Effector memory CD4-positive, alpha-beta T cell (primary cell): ENCODE data around the gene MED31.
A peak's percentile ranks its signal among the peaks of the same experiment; 100 is the strongest.
"Not testable (repeated sequence)": the region's sequence is repeated elsewhere in the genome, so short reads cannot be mapped to it uniquely, and the experiment has no call there.

ENCODE experiments used
- DNase-seq, 3 donors: peaks; one replicate each; pipeline ENCODE4 v3.0.0-alpha.2; 2020
- H3K27ac ChIP-seq: 2 replicates; pipeline ENCODE4 v1.7.0; 2013; ENCODE audit warnings: mild to moderate bottlenecking, low read length, moderate library complexity; ENCODE audit not compliant: insufficient read depth, poor library complexity, severe bottlenecking
- H3K27me3 ChIP-seq: replicated peaks from 2 replicates; pipeline ENCODE4 v1.7.0; 2013; ENCODE audit warnings: mild to moderate bottlenecking, low read length; ENCODE audit not compliant: insufficient read depth, control insufficient read depth, poor library complexity, severe bottlenecking
- H3K36me3 ChIP-seq: 2 replicates; pipeline ENCODE4 v1.7.0; 2013; ENCODE audit warnings: mild to moderate bottlenecking, low read length, moderate library complexity; ENCODE audit not compliant: control insufficient read depth, insufficient read depth
- H3K4me1 ChIP-seq: 2 replicates; pipeline ENCODE4 v1.7.0; 2013; ENCODE audit warnings: low read length, mild to moderate bottlenecking; ENCODE audit not compliant: control insufficient read depth, insufficient read depth, poor library complexity, severe bottlenecking
- H3K4me3 ChIP-seq: 2 replicates; pipeline ENCODE4 v1.7.0; 2013; ENCODE audit warnings: low read length, low read depth, mild to moderate bottlenecking; ENCODE audit not compliant: insufficient read depth, poor library complexity, severe bottlenecking
- H3K9me3 ChIP-seq: 2 replicates; pipeline ENCODE4 v1.7.0; 2013; ENCODE audit warnings: mild to moderate bottlenecking, low read length, moderate library complexity; ENCODE audit not compliant: control insufficient read depth
- total RNA-seq, 3 donors: gene quantifications; one replicate each; lab custom pipeline; 2026; lab: John Stamatoyannopoulos, UW

MED31 gene
- total RNA-seq = 14.3 to 25.8 (median 14.7) reads per million in 3 donors

GRCh38 chr17:6651354-6651918, at the start of gene MED31, which contains the start of gene C17orf100:
MED31 (minus strand) TSS chr17:6651605; CDS start chr17:6651528, 77 bp downstream.
C17orf100 (plus strand) TSS chr17:6651762; CDS start chr17:6651914, 152 bp downstream.
- Histone ChIP-seq H3K4me1 (peaks cover 15% of the 10 kb centered on the region), H3K36me3 (peaks cover 16% of the 10 kb centered on the region), H3K27me3 (no peaks in the 10 kb centered on the region), H3K9me3 (no peaks in the 10 kb centered on the region), H3K4me3 (peak within 1 kb of the TSS; percentile 67), H3K27ac (peak within 1 kb of the TSS; percentile 100)
- DNase-seq = peak; percentile 91 to 93 (median 92)

GRCh38 chr17:6700948-6701307, 49.5 kb upstream of the MED31 start:
- Histone ChIP-seq H3K9me3 (no peaks in the 10 kb centered on the region), H3K4me1 (no peaks in the 10 kb centered on the region), H3K27me3 (no peaks in the 10 kb centered on the region), H3K36me3 (no peaks in the 10 kb centered on the region), H3K4me3 (no peak overlapping the region), H3K27ac (no peak overlapping the region)
- DNase-seq = no peak

DNA sequence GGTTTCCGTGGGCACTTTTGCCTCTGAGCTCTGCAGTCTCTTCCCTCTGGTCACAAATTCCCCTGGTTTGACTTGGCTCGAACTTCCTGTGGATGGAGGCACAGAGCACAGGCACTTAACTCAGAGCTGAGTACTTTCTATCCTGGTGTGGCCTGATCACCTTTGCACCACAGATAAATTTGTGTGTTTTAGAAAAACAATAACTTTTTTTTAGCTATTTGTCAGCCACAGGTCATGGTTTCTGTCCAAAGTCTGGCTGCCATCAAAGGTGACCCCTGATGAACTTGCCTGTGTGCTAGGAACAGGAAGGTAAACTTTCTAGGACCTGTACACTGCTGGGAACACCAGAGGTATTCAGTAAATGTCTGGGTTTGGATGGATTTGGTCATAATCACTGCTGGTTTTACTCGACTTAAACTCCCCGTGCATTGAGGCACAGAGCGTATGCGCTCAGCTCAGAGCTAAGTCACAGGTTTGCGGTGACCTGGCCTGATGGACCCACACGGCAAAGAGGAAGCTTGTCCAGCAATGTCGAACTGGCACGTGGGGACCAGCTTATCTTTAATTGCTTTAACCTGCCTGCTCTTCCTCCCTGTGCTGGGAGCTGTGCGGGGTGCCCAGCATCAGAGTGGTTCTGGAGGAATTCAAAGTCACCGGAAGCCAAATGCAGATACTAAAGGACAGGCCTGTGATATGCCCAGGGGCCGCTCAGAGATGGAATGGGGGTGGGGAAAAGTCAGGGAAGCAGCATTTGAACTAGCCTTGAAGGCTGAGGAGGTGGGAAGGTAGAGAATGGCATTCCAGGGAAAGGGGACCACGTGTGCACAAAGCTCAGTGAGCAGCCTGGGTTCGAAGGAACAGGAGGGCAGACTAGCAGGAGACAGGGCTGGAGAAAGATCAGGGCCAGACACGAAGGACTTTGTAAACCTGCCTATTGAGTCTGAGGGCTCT, 48.9 kb upstream of the MED31 start:
- H3K27me3 ChIP-seq = no peaks in the 10 kb centered on the region
- H3K36me3 ChIP-seq = no peaks in the 10 kb centered on the region
- no peak overlapping the region for H3K4me3 ChIP-seq
- H3K4me1 ChIP-seq = no peaks in the 10 kb centered on the region
- no peak for DNase-seq
- H3K9me3 ChIP-seq = no peaks in the 10 kb centered on the region
- H3K27ac ChIP-seq = no peak overlapping the region

DNA sequence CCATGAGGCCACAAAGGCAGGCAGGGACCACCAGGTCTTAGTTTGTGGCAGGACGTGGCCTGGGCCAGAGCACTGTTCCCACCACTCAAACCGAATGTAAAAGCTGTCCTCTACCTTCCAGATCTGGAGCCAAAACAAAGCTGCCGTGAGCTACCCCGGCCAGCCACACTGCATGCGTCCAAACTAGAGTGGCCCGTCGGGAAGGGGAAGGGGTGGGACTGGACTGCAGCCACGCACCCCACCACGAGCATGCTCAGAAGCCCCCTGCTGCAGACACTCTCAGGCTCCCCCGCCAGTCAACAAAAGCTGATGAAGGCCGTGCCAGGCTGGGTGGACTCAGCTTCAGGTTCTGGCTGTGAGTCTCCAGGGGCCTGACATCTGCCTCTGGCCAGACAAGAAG, 46.6 kb upstream of the MED31 start:
- no peak for DNase-seq
- no peaks in the 10 kb centered on the region for H3K27me3 ChIP-seq
- no peak overlapping the region for H3K27ac ChIP-seq
- no peak overlapping the region for H3K4me3 ChIP-seq
- no peaks in the 10 kb centered on the region for H3K36me3 ChIP-seq
- H3K4me1 ChIP-seq = no peaks in the 10 kb centered on the region
- H3K9me3 ChIP-seq = no peaks in the 10 kb centered on the region

DNA sequence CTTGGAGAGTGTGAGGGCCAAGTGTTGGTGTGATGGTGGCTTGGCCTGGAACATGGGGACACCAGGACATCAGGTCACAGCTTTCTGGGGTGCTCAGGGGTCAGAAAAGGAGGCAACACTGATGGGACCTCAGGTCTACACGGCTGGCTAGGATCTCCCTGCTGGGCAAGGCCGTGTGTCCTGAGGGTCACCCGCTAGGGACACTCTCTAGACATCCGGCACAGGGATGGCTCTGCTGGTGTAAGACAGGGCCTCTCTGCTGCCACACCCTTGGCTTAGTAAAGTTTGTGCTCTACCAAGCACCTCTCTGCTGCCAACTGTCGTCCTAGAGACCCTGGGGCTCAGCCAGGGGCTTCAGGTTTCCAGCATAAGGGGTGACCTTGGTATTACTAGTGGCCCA, 45.5 kb upstream of the MED31 start:
- no peak for DNase-seq
- no peaks in the 10 kb centered on the region for H3K27me3 ChIP-seq
- H3K4me1 ChIP-seq = no peaks in the 10 kb centered on the region
- H3K4me3 ChIP-seq = no peak overlapping the region
- H3K36me3 ChIP-seq = no peaks in the 10 kb centered on the region
- H3K27ac ChIP-seq = no peak overlapping the region
- no peaks in the 10 kb centered on the region for H3K9me3 ChIP-seq

DNA sequence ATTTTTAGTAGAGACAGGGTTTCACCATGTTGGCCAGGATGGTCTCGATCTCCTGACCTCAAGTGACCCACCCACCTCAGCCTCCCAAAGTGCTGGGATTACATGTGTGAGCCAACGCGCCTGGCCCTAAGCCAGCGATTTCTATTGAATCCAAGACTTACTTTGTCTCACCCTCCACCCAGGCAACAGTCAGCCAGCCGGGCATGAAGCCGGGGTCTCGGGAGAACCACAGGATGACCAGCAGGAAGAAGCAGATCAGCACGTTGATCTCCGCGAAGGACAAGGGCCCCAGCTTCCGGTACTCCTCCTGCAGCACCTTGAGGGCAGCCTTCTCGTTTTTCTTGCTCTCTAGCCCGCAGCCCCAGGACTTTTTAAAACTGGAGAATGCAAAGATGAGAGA, 44.2 kb upstream of the MED31 start:
- Histone ChIP-seq H3K4me1 (no peaks in the 10 kb centered on the region), H3K4me3 (no peak overlapping the region), H3K27ac (no peak overlapping the region), H3K9me3 (no peaks in the 10 kb centered on the region), H3K27me3 (no peaks in the 10 kb centered on the region), H3K36me3 (no peaks in the 10 kb centered on the region)
- DNase-seq = no peak

DNA sequence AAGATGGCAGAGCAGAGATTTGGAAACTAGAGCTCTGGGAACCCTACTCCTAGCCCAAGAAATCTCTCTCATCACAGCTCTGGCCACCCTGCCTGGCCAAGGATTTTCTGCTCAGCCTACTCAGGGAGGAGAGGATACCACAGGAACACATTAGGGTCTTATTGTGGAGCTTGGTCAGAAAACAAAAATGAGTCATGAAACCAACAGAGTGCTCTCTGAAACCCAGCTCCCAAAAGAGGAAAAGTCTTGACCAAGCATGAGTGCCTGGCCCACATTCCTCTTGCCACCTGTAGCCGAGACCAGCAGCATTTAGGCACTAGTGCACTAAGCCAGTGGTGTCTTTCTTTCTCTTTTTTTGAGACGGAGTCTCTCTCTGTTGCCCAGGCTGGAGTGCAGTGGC, 43.6 kb upstream of the MED31 start:
- Histone ChIP-seq H3K4me1 (no peaks in the 10 kb centered on the region), H3K36me3 (no peaks in the 10 kb centered on the region), H3K4me3 (no peak overlapping the region), H3K9me3 (no peaks in the 10 kb centered on the region), H3K27me3 (no peaks in the 10 kb centered on the region), H3K27ac (no peak overlapping the region)
- no peak for DNase-seq

- H3K36me3 ChIP-seq, H3K27me3 ChIP-seq, H3K4me1 ChIP-seq: not testable (repeated sequence)
Observed at GRCh38 chr17:6691958-6692357, 40.6 kb upstream of the MED31 start.

DNA sequence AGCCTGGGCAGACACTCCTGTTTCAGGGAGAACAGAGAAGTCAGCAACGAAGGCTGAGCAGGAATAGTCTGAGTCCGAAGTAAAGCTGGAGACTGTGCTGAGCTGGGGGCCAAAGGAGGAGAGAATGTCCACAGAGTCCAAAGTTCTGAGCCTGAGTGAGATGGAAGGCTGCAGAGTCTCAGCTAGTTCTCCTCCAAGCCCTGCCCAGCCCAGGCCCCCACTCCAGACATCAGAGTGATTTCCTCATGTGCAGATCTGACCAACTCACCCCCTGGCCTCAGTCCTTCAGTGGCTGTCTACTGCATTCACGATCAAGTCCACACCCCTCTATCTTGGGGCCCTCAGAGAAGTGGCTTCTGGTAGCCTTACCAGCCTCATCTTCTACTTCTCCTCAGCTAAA, 40.1 kb upstream of the MED31 start:
- Histone ChIP-seq H3K36me3 (no peaks in the 10 kb centered on the region), H3K27me3 (no peaks in the 10 kb centered on the region), H3K4me3 (no peak overlapping the region), H3K4me1 (no peaks in the 10 kb centered on the region), H3K27ac (no peak overlapping the region), H3K9me3 (no peaks in the 10 kb centered on the region)
- no peak for DNase-seq

More at GRCh38 chr17:6691958-6692357, 40.6 kb upstream of the MED31 start:
- H3K4me3 ChIP-seq, H3K27ac ChIP-seq, H3K9me3 ChIP-seq, DNase-seq: not testable (repeated sequence)

DNA sequence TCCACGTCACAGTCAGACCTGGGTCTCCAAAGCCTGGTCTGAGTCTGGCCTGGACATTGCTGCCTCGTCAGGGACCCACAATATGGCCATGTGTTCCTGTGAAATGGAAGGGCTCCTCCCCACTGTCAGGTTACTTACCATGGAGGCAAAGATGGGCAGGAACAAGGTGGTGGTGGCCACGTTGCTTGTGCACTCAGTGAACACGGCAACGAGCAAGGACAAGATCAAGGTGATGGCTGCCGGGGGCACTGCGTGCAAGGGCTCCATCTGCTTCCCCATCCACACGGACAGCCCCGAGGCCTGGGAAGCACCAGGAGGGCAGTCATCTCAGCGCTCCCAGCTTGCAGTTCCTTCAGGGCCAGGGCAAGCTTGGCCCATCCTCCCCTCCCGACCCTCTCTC, 39.2 kb upstream of the MED31 start:
- Histone ChIP-seq H3K4me3 (no peak overlapping the region), H3K27ac (no peak overlapping the region), H3K9me3 (no peaks in the 10 kb centered on the region), H3K4me1 (no peaks in the 10 kb centered on the region), H3K27me3 (no peaks in the 10 kb centered on the region), H3K36me3 (no peaks in the 10 kb centered on the region)
- no peak for DNase-seq
